HepG2 (cell line): ENCODE results near the gene ZCCHC3. TPM values are rescaled to one million over a fixed set of nuclear protein-coding genes. Genes with fewer than 3 reads are reported as not detected.

Source experiments
- BRCA1 ChIP-seq: sonication (generic); formaldehyde crosslinking; IDR thresholded peaks from 2 replicates; pipeline ENCODE4 v1.4.0; 2020; ENCODE audit warnings: missing genetic modification reagents
- EHMT2 ChIP-seq: fragments of 200-600 bp; sonication (generic); IDR thresholded peaks from 2 replicates; pipeline ENCODE4 v1.7.0; 2017; ENCODE audit warnings: antibody characterized with exemption, low read depth, low read length, borderline replicate concordance
- GATAD1 ChIP-seq: IDR thresholded peaks from 2 replicates; pipeline ENCODE4 v1.6.1; 2016; ENCODE audit warnings: missing genetic modification reagents, missing compliant biosample characterization
- HNRNPL ChIP-seq: fragments of 200-400 bp; formaldehyde crosslinking; IDR thresholded peaks from 2 replicates; pipeline ENCODE4 v1.6.1; 2017; ENCODE audit warnings: mild to moderate bottlenecking, low read depth, low read length
- NFIC ChIP-seq: IDR thresholded peaks from 2 replicates; pipeline ENCODE4 v1.6.1; 2012; ENCODE audit warnings: mild to moderate bottlenecking, low read length, inconsistent platforms
- PRMT3 ChIP-seq: sonication (generic); formaldehyde crosslinking; IDR thresholded peaks from 2 replicates; pipeline ENCODE4 v1.8.1; 2022; ENCODE audit warnings: low read depth, mild to moderate bottlenecking, moderate library complexity, missing genetic modification reagents, borderline replicate concordance
- RARG ChIP-seq: sonication (generic); formaldehyde crosslinking; IDR thresholded peaks from 2 replicates; pipeline ENCODE4 v1.4.0; 2020; ENCODE audit warnings: low read depth, mild to moderate bottlenecking, missing genetic modification reagents
- TMF1 ChIP-seq: sonication (generic); formaldehyde crosslinking; IDR thresholded peaks from 2 replicates; pipeline ENCODE4 v1.8.1; 2022; ENCODE audit warnings: low read depth, missing genetic modification reagents
- TSC22D2 ChIP-seq: sonication (generic); formaldehyde crosslinking; IDR thresholded peaks from 2 replicates; pipeline ENCODE4 v1.5.1; 2020; ENCODE audit warnings: missing genetic modification reagents, mild to moderate bottlenecking, borderline replicate concordance
- XBP1 ChIP-seq: sonication (generic); formaldehyde crosslinking; IDR thresholded peaks from 2 replicates; pipeline ENCODE4 v1.5.0; 2020; ENCODE audit warnings: missing genetic modification reagents
- ZFP36L2 ChIP-seq: sonication (generic); formaldehyde crosslinking; IDR thresholded peaks from 2 replicates; pipeline ENCODE4 v1.4.0; 2020; ENCODE audit warnings: missing genetic modification reagents
- ZFYVE20 ChIP-seq: sonication (generic); formaldehyde crosslinking; IDR thresholded peaks from 2 replicates; pipeline ENCODE4 v1.8.0; 2023; ENCODE audit warnings: low read depth, mild to moderate bottlenecking, moderate library complexity, missing genetic modification reagents, borderline replicate concordance
- ZNF143 ChIP-seq: sonication (generic); formaldehyde crosslinking; IDR thresholded peaks from 2 replicates; pipeline ENCODE4 v1.4.0; 2020; ENCODE audit warnings: missing genetic modification reagents
- ZNF33B ChIP-seq: sonication (generic); formaldehyde crosslinking; IDR thresholded peaks from 2 replicates; pipeline ENCODE4 v1.5.1; 2020; ENCODE audit warnings: mild to moderate bottlenecking, missing genetic modification reagents
- polyA plus RNA-seq, 8 experiments: library from polyadenylated mRNA; depleted of rRNA in 3 of 8; stranded (reverse) in 7 of 8; unstranded in 1 of 8; fragments of >200 nt; fragmentation: Illumina TruSeq in 4 of 8; extraction: Trizol in 4 of 8; gene quantifications; 2 replicates each; pipeline versions ENCODE4 v1.2.1 to v1.2.3, GENCODE V29; 2011 to 2016; ENCODE audit warnings: low read depth in 4 of 8, missing spikeins in 1 of 8, mixed read lengths in 1 of 8; ENCODE audit not compliant: insufficient read depth in 1 of 8
- total RNA-seq, 5 experiments: library from RNA; depleted of rRNA; stranded (reverse); fragments of >200 nt; fragmentation: Illumina TruSeq; extraction: Trizol; gene quantifications; 2 replicates each; pipeline ENCODE4 v1.2.3, GENCODE V29; 2016; ENCODE audit warnings: low read depth in 1 of 5
- TF ChIP-seq, protein P1 (sequence below): sonication (generic); formaldehyde crosslinking; IDR thresholded peaks from 2 replicates; pipeline ENCODE4 v1.4.0; 2020; ENCODE audit warnings: low read depth, mild to moderate bottlenecking, missing genetic modification reagents
- TF ChIP-seq, protein P2 (sequence below): sonication (generic); formaldehyde crosslinking; conservative IDR thresholded peaks from 2 replicates; pipeline ENCODE4 v1.8.0; 2022; ENCODE audit warnings: missing genetic modification reagents
- TF ChIP-seq, protein P3 (sequence below): sonication (generic); formaldehyde crosslinking; IDR thresholded peaks from 2 replicates; pipeline ENCODE4 v1.4.0; 2020; ENCODE audit warnings: missing genetic modification reagents; ENCODE audit errors: not compliant biosample characterization
- TF ChIP-seq, protein P4 (sequence below): IDR thresholded peaks from 2 replicates; pipeline ENCODE4 v1.6.1; 2018; ENCODE audit warnings: missing genetic modification reagents
- TF ChIP-seq, protein P5 (sequence below): sonication (generic); formaldehyde crosslinking; IDR thresholded peaks from 2 replicates; pipeline ENCODE4 v1.5.0; 2020; ENCODE audit warnings: mild to moderate bottlenecking, missing genetic modification reagents
- TF ChIP-seq, protein P6 (sequence below): sonication (generic); formaldehyde crosslinking; IDR thresholded peaks from 2 replicates; pipeline ENCODE4 v1.8.0; 2022; ENCODE audit warnings: low read depth, missing genetic modification reagents

ZCCHC3 gene
- total and polyA plus RNA-seq, 2 of the 13 experiments (the other 11 are each of a cell fraction or from before 2014, with no cell fraction given): 46.6 to 63.0 TPM

DNA sequence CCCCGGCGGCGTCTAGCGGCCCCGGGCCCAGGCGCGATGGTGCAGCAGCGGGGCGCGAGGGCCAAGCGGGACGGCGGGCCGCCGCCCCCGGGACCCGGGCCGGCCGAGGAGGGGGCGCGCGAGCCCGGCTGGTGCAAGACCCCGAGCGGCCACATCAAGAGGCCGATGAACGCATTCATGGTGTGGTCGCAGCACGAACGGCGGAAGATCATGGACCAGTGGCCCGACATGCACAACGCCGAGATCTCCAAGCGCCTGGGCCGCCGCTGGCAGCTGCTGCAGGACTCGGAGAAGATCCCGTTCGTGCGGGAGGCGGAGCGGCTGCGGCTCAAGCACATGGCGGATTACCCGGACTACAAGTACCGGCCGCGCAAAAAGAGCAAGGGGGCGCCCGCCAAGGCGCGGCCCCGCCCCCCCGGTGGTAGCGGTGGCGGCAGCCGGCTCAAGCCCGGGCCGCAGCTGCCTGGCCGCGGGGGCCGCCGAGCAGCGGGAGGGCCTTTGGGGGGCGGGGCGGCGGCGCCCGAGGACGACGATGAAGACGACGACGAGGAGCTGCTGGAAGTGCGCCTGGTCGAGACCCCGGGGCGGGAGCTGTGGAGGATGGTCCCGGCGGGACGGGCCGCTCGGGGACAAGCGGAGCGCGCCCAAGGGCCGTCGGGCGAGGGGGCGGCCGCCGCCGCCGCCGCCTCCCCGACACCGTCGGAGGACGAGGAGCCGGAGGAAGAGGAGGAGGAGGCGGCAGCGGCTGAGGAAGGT is 28.7 kb downstream of the ZCCHC3 start (continued):
- TF ChIP-seq, protein P1, sequence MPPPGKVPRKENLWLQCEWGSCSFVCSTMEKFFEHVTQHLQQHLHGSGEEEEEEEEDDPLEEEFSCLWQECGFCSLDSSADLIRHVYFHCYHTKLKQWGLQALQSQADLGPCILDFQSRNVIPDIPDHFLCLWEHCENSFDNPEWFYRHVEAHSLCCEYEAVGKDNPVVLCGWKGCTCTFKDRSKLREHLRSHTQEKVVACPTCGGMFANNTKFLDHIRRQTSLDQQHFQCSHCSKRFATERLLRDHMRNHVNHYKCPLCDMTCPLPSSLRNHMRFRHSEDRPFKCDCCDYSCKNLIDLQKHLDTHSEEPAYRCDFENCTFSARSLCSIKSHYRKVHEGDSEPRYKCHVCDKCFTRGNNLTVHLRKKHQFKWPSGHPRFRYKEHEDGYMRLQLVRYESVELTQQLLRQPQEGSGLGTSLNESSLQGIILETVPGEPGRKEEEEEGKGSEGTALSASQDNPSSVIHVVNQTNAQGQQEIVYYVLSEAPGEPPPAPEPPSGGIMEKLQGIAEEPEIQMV (CRISPR knock-in tag): 0 out of 2 replicates have a peak, but pooled peaks have one; percentile 3
- TF ChIP-seq, protein P2, sequence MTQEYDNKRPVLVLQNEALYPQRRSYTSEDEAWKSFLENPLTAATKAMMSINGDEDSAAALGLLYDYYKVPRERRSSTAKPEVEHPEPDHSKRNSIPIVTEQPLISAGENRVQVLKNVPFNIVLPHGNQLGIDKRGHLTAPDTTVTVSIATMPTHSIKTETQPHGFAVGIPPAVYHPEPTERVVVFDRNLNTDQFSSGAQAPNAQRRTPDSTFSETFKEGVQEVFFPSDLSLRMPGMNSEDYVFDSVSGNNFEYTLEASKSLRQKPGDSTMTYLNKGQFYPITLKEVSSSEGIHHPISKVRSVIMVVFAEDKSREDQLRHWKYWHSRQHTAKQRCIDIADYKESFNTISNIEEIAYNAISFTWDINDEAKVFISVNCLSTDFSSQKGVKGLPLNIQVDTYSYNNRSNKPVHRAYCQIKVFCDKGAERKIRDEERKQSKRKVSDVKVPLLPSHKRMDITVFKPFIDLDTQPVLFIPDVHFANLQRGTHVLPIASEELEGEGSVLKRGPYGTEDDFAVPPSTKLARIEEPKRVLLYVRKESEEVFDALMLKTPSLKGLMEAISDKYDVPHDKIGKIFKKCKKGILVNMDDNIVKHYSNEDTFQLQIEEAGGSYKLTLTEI: no peak
- no peak for TF ChIP-seq ZNF143 (CRISPR knock-in tag)
- TF ChIP-seq GATAD1: peak; percentile 5; the same call in 1 of the 2 replicates
- TF ChIP-seq TMF1: peak; percentile 24; the same call in 1 of the 2 replicates
- no peak for TF ChIP-seq XBP1 (CRISPR knock-in tag)
- TF ChIP-seq, protein P3, sequence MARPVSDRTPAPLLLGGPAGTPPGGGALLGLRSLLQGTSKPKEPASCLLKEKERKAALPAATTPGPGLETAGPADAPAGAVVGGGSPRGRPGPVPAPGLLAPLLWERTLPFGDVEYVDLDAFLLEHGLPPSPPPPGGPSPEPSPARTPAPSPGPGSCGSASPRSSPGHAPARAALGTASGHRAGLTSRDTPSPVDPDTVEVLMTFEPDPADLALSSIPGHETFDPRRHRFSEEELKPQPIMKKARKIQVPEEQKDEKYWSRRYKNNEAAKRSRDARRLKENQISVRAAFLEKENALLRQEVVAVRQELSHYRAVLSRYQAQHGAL (CRISPR knock-in tag): no peak
- TF ChIP-seq, protein P4, sequence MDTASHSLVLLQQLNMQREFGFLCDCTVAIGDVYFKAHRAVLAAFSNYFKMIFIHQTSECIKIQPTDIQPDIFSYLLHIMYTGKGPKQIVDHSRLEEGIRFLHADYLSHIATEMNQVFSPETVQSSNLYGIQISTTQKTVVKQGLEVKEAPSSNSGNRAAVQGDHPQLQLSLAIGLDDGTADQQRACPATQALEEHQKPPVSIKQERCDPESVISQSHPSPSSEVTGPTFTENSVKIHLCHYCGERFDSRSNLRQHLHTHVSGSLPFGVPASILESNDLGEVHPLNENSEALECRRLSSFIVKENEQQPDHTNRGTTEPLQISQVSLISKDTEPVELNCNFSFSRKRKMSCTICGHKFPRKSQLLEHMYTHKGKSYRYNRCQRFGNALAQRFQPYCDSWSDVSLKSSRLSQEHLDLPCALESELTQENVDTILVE (CRISPR knock-in tag): no peak
- TF ChIP-seq TSC22D2: no peak
- no peak for TF ChIP-seq NFIC
- no peak; the same call in 1 of the 2 replicates for TF ChIP-seq RARG (CRISPR knock-in tag)
- TF ChIP-seq, protein P5, sequence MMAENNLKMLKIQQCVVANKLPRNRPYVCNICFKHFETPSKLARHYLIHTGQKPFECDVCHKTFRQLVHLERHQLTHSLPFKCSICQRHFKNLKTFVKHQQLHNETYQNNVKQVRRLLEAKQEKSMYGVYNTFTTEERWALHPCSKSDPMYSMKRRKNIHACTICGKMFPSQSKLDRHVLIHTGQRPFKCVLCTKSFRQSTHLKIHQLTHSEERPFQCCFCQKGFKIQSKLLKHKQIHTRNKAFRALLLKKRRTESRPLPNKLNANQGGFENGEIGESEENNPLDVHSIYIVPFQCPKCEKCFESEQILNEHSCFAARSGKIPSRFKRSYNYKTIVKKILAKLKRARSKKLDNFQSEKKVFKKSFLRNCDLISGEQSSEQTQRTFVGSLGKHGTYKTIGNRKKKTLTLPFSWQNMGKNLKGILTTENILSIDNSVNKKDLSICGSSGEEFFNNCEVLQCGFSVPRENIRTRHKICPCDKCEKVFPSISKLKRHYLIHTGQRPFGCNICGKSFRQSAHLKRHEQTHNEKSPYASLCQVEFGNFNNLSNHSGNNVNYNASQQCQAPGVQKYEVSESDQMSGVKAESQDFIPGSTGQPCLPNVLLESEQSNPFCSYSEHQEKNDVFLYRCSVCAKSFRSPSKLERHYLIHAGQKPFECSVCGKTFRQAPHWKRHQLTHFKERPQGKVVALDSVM (CRISPR knock-in tag): no peak
- TF ChIP-seq ZNF33B (CRISPR knock-in tag): no peak
- TF ChIP-seq, protein P6, sequence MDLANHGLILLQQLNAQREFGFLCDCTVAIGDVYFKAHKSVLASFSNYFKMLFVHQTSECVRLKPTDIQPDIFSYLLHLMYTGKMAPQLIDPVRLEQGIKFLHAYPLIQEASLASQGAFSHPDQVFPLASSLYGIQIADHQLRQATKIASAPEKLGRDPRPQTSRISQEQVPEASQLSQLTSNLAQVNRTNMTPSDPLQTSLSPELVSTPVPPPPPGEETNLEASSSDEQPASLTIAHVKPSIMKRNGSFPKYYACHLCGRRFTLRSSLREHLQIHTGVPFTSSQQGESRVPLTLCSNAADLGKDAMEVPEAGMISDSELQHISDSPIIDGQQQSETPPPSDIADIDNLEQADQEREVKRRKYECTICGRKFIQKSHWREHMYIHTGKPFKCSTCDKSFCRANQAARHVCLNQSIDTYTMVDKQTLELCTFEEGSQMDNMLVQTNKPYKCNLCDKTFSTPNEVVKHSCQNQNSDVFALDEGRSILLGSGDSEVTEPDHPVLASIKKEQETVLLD (CRISPR knock-in tag): peak; percentile 5
- no peak for TF ChIP-seq ZFYVE20
- TF ChIP-seq EHMT2: no peak
- TF ChIP-seq BRCA1: no peak
- TF ChIP-seq ZFP36L2 (CRISPR knock-in tag): no peak
- no peak; the same call in 1 of the 2 replicates for TF ChIP-seq PRMT3 (CRISPR knock-in tag)
- TF ChIP-seq HNRNPL: no peak
